Right lobe of liver (tissue), 6 donors: ENCODE results near the gene RBKS. TPM values are rescaled to one million over a fixed set of nuclear protein-coding genes. Genes with fewer than 3 reads are reported as not detected.

Experiments used
- ATAC-seq, 4 donors: fragments of 200-7000 bp; cut with Tn5 transposase; one replicate each; pipeline ENCODE4 v1.9.1; 2020; ENCODE audit warnings: mild to moderate bottlenecking in 4 of 4, moderate library complexity in 4 of 4
- DNase-seq, 3 donors: peaks; one replicate each; pipeline ENCODE4 v3.0.0-alpha.2; 2020
- H3K27ac ChIP-seq, 3 donors: fragments of 200-600 bp; one replicate each; pipeline ENCODE4 v1.8.0; 2022
- H3K27me3 ChIP-seq, 2 donors: fragments of 200-600 bp; one replicate each; pipeline ENCODE4 v1.8.0; 2022
- H3K36me3 ChIP-seq, 4 donors: fragments of 200-600 bp; sonication (generic) in 1 of 4; one replicate each; pipeline versions ENCODE4 v1.5.1 to v1.8.0; 2017 to 2022; ENCODE audit warnings: control low read depth in 1 of 4
- H3K4me1 ChIP-seq, 4 donors: fragments of 200-600 bp; sonication (generic) in 1 of 4; one replicate each; pipeline versions ENCODE4 v1.5.1 to v1.8.0; 2017 to 2022; ENCODE audit warnings: control low read depth in 1 of 4
- H3K4me3 ChIP-seq, 3 donors: fragments of 200-600 bp; one replicate each; pipeline ENCODE4 v1.8.0; 2022
- H3K9me3 ChIP-seq, 4 donors: fragments of 200-600 bp; sonication (generic) in 1 of 4; one replicate each; pipeline versions ENCODE4 v1.5.1 to v1.8.0; 2017 to 2022; ENCODE audit warnings: control low read depth in 1 of 4
- CTCF ChIP-seq, 4 donors: fragments of 200-600 bp in 3 of 4; fragments of 450-650 bp in 1 of 4; IDR thresholded peaks; one replicate each; pipeline versions ENCODE4 v1.5.1 to v1.8.0; 2016 to 2022; ENCODE audit warnings: antibody characterized with exemption in 4 of 4, mild to moderate bottlenecking in 2 of 4
- POLR2A ChIP-seq: fragments of 450-650 bp; IDR thresholded peaks from one replicate; pipeline ENCODE4 v1.6.1; 2017; ENCODE audit warnings: antibody characterized with exemption, mild to moderate bottlenecking
- WGBS: methylation state at CpG from one replicate; pipeline ENCODE4 v1.1.6; 2018; ENCODE audit warnings: low coverage, low lambda C conversion rate; ENCODE audit not compliant: insufficient coverage; ENCODE audit errors: missing lambda C conversion rate; 5-methylcytosine and 5-hydroxymethylcytosine counted together
- intact Hi-C, 2 donors: fragments of 100-400 bp; cut with DNase I; formaldehyde crosslinking; loops; one replicate each; pipeline versions ENCODE4 v1.11.2 to v1.14.1; 2022
- total RNA-seq, 6 experiments: library from RNA; depleted of rRNA in 2 of 6; stranded (reverse); fragments of >200 nt in 2 of 6; fragmentation: NEBNext Ultra II Directional in 3 of 6; extraction: Animal tissue kit (Norgen Biotek cat#: 25700) in 3 of 6; gene quantifications; one replicate each; pipeline versions ENCODE4 v1.1.0 to v1.2.4, GENCODE V29; 2016 to 2023
- donor health status: DM: no; HTN: yes; CAD: no.
- donor health status: DM: no; HTN: no; CAD: no.
- donor health status: DM: no; HTN: no; CAD: no.
- donor health status: DM: no; HTN: yes; CAD: no.
- donor health status: DM: no; HTN: yes; CAD: no.

RBKS gene
- total RNA-seq, 6 experiments from 2014 or later = 13.5 to 18.6 (median 16.0) TPM

DNA sequence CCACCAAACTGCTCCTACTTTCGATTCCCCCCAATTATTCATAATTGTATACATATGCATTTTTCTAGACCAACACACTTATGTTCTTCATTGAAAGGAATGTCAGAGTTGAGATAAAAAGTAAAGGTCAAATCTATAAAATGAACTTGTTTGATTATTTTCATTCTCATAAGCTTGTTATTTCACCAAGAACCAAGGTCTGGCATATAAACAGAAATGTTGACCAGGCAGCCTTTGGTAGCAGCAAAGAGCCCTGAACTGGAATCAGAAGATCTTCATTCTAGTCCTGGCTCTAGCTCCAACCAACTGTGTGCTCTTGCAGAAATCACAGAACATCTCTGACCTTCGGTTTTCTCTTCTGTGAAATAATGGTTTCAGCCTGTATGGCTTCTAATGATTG, 42.9 kb downstream of the RBKS start:
- intact Hi-C loops = no loop called here
- TF ChIP-seq POLR2A = no peak
- no peak for TF ChIP-seq CTCF (IDR thresholded peaks at IDR 0.05)
- no peak for DNase-seq
- Histone ChIP-seq H3K9me3 (no peaks in the 10 kb centered on the region), H3K27me3 (no peaks in the 10 kb centered on the region), H3K4me3 (no peak overlapping the region), H3K27ac (no peak overlapping the region), H3K36me3 (peaks cover 0 to 7% (median 0%) of the 10 kb centered on the region in 4 donors), H3K4me1 (no peaks in the 10 kb centered on the region)
- 81% methylated on average over 2 of the region's 2 CpGs for WGBS
- ATAC-seq = no peak

- intact Hi-C loops = no loop called here
- Histone ChIP-seq H3K9me3 (no peaks in the 10 kb centered on the region), H3K36me3 (peaks cover 0 to 7% (median 0%) of the 10 kb centered on the region in 4 donors), H3K27me3 (no peaks in the 10 kb centered on the region), H3K27ac (no peak overlapping the region), H3K4me3 (no peak overlapping the region), H3K4me1 (no peaks in the 10 kb centered on the region)
- 92% methylated on average over 3 of the region's 4 CpGs for WGBS
- ATAC-seq (no peak), DNase-seq (no peak)
- TF ChIP-seq CTCF (IDR thresholded peaks at IDR 0.05) = no peak
- TF ChIP-seq POLR2A = no peak
These were observed 45.3 kb downstream of the RBKS start for GRCh38 chr2:27844821-27845255.

DNA sequence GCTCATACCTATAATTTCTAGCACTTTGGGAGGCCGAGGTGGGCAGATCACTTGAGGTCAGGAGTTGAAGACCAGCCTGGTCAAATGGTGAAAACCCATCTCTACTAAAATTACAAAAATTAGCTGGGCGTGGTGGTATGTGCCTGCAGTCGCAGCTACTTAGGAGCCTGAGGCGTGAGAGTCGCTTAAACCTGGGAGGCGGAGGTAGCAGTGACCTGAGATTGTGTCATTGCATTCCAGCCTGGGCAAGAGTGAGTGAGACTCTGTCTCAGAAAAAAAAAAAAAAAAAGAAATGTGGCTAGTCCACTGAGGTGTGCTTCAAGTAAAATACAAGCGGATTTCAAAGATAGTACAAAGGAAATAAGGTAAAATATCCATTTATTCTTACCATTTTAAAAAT, 46.2 kb downstream of the RBKS start:
- intact Hi-C loops = no loop called here
- H3K9me3 ChIP-seq = no peaks in the 10 kb centered on the region
- peaks cover 0 to 7% (median 0%) of the 10 kb centered on the region in 4 donors for H3K36me3 ChIP-seq
- H3K4me3 ChIP-seq = no peak overlapping the region
- TF ChIP-seq POLR2A = no peak
- no peak for TF ChIP-seq CTCF (IDR thresholded peaks at IDR 0.05)
- 92% methylated on average over 6 of the region's 7 CpGs for WGBS
- H3K4me1 ChIP-seq = no peaks in the 10 kb centered on the region
- no peaks in the 10 kb centered on the region for H3K27me3 ChIP-seq
- H3K27ac ChIP-seq = no peak overlapping the region
- DNase-seq = no peak
- ATAC-seq = no peak

DNA sequence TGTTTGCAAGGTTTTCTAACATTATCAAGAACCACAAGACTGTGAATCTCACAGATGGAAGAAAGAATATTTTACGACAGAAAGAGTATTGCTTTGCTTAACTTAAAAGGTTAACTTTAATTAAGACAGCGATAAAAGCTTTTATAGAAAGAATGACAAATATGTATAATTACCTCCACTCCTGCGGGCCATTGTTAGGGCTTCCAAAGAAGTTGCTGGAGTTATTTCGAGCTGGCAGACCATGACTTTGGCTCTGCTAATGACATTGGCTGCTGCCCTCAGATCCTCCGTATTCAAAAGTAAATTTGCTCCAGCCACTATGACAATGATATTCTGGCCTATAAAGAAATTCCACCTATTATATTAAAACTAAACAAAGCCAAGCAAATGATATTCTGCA, 47.3 kb downstream of the RBKS start:
- 91% methylated on average over 5 of the region's 5 CpGs for WGBS
- Histone ChIP-seq H3K4me1 (no peaks in the 10 kb centered on the region), H3K36me3 (peaks cover 0 to 7% (median 0%) of the 10 kb centered on the region in 4 donors), H3K9me3 (no peaks in the 10 kb centered on the region), H3K27ac (no peak overlapping the region), H3K4me3 (no peak overlapping the region), H3K27me3 (no peaks in the 10 kb centered on the region)
- no peak for DNase-seq
- TF ChIP-seq POLR2A (no peak), CTCF (IDR thresholded peaks at IDR 0.05) (no peak)
- intact Hi-C loops = no loop called here
- no peak for ATAC-seq
